NCI-H2196 (cell line): ENCODE data around the gene YAP1.

Experiments used
- DNase-seq: peaks from one replicate; lab custom pipeline; 2025; ENCODE audit not compliant: unreplicated experiment; lab: John Stamatoyannopoulos, UW

Gene YAP1

DNA sequence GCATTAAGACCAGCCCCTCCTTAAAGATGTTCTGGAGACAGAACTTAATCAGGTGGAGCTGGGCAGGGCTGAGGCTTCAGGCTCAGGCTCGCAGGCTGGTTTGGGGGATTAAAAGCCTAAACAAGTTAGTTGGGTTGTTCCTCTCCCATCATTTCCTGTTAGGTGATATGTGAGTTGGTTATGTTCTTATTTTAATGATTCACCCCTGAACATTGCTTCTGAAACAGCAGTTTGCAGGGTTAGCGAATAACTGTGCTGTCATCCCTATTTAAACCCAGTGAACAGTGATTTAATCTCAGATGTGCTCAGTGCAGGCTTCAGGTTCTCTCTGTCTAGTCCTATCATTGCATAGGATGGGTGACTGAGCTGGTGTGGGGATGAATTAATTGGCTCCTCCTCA is 159.7 kb downstream of the YAP1 start:
- no peak for DNase-seq

DNA sequence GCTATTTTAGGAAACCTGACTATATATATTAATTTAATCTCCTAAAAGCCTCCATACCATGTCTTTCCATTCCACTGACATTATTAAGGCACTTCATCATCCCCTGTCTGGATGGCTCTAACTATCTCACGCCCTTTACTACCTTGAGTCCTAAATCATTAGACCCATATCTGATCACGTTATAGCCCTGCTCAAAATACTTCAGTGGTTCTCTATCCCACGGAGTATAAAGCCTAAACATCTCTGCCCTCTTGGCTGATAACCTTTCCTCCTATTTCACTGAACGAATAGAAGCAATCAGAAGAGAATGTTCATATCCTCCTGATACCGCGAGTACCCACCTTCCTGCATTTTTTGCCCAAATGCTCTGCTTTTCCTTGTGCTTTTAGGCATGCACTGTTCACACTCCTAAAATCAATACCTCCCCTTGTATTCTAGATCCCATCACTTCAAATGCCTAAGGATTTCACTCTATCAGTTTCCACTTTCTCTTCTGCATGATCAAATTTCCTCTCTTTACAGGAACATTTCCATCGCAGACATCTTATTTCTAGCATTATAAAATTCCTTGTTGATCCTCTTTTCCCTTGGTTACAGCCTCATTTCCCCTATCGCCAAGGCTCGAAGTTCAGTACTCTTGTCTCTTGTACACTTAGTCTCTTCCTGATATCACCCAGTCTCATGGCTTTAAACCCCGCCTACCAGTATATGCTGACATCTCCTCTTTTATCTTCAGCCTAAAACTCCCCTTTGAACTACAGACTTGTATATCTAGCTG is 162.0 kb downstream of the YAP1 start:
- no peak for DNase-seq

DNA sequence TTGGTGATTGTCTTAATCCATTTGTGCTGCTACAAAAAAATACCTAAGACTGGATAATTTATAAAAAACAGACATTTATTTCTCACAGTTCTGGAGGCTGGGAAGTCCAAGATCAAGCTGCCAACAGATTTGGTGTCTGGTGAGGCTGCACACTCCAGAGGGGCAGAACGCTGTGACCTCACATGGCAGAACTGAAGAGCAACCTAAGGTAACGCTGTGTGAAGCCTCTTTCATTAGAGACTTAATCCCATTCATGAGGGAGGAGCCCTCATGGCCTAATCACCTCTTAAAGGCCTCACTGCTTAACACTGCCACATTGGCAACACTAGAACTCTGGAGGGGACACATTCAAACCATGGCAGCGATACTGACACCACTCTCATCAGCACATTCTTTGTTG is 164.4 kb downstream of the YAP1 start:
- no peak for DNase-seq

DNA sequence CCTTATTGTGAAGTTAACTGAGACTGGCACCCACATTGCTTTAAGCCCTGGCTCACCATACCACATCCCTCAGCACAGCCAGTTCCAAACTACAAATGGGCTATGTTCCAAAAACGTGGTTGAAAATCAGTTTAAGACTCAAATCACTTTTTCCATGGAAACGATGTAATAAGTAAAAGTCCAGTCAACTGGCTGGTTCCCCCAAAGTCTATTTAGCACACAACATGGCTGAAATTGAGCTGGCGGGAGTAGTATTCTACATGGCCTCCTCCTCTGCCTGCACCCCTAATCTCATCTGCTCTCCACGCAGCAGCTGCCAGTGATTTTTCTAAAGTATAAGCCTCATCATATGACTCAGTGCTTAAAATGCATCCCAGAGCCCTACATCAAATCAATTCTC is 166.1 kb downstream of the YAP1 start:
- no peak for DNase-seq

DNA sequence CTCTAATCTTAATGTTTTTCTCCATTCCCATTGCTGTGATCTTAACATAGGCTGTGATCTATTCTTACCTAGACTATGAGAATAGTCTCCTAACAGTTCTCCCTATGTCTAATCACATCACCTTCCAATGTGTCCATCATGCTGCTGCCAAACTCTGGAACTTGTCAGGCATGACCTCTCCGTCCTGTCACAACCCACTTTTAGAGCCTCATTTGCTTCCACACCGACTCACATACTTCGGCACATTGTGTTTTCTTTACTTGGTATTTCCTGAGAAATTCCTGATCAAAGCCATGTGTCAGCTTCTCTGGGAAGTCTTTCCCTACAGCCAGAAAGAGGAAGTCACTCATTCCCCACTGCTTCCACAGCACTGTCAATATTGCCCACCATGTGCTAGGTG is 166.5 kb downstream of the YAP1 start:
- no peak for DNase-seq

DNA sequence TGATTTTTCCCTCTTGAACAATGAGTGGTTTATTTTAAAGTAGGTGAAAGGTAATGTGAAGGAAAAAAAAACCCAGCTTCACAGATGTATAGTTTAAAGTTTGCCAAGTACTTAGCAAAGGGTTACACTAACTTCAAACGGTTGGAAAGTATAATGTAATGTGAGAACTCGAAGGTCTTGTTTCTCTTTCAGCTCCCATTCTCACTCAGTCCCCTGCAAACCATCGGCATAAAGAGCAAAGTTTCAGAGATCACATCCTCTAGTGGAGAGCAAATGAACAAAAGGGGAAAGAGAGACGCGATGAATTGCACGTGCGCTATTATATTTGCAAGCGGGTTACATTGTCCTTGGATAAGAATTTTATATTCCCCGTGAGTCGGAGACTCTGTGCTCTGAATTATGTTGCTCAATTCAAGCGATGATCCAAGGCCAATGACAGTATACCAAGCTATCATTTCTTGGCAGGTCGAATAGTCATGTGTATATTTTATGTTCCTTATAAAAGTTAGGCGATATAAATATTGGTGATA is 169.5 kb downstream of the YAP1 start:
- no peak for DNase-seq

DNA sequence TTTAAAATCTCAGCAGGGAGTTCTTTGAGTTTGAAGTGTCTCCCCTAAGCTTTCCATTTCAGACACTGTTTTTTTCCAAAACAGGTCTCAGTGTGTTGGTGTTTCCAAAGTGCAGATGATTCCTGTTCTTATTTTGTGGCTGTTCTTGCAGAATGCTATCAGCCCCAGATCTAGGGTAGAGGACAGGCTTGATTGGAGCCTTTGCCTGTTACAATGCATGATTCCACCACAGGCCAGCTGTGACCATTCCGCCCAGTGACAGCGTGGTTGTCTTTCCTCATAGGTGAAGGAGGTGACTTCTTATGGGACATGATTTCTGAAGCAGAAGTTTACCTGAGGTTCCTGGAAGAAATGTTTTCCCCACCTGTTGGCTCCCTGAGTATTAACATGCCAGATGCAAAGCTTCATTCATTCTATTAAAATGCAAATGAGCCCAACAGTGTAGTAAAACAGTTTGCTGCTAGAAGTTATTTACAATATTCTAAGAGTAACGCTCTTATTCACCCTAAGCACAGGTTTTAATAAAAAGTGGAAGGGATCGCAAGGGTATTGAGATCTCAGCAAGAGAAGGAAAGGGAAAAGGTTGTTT is 170.1 kb downstream of the YAP1 start:
- DNase-seq = no peak
